Ovary (tissue), 9 donors: ENCODE data around the gene POM121. TPM values are rescaled to one million over a fixed set of nuclear protein-coding genes. Genes with fewer than 3 reads are reported as not detected.
A peak's percentile ranks its signal among the peaks of the same experiment; 100 is the strongest.
"Not testable (repeated sequence)": the region's sequence is repeated elsewhere in the genome, so short reads cannot be mapped to it uniquely, and the experiment has no call there.

ENCODE experiments used
- DNase-seq, 5 donors: peaks; one replicate each; pipeline ENCODE4 v3.0.0-alpha.2; 2019 to 2020
- H3K27ac ChIP-seq, 2 donors: fragments of 200-600 bp; one replicate each; pipeline versions ENCODE4 v1.5.1 to v1.8.0; 2019 to 2022
- H3K27me3 ChIP-seq: fragments of 200-600 bp; one replicate; pipeline ENCODE4 v1.8.0; 2022
- H3K36me3 ChIP-seq: fragments of 200-600 bp; sonication (generic); one replicate; pipeline ENCODE4 v1.5.1; 2019
- H3K4me1 ChIP-seq: one replicate; pipeline ENCODE4 v1.8.1; 2013; ENCODE audit warnings: mild to moderate bottlenecking, moderate library complexity; ENCODE audit not compliant: insufficient read depth
- H3K4me3 ChIP-seq: fragments of 200-600 bp; sonication (generic); one replicate; pipeline ENCODE4 v1.5.1; 2017
- H3K9me3 ChIP-seq, 2 donors: fragments of 200-600 bp in 1 of 2; sonication (generic) in 1 of 2; one replicate each; pipeline versions ENCODE4 v1.5.1 to v1.8.1; 2013 to 2019; ENCODE audit warnings: mild to moderate bottlenecking in 1 of 2, moderate library complexity in 1 of 2
- WGBS, 3 donors: extraction: QIAGEN DNeasy Blood & Tissue Kit in 1 of 3; methylation state at CpG; one replicate each; pipeline versions ENCODE4 v1.1.5 to v1.1.7; 2013 to 2017; 5-methylcytosine and 5-hydroxymethylcytosine counted together
- intact Hi-C, 4 donors: fragments of 100-400 bp; cut with DNase I; formaldehyde crosslinking; loops; one replicate each; pipeline versions ENCODE4 v1.11.0 to v1.15.1; 2022 to 2023
- polyA plus RNA-seq, 2 donors: library from polyadenylated mRNA; stranded (reverse); fragments of 200-250 nt in 1 of 2; fragments of 350-450 nt in 1 of 2; fragmentation: Illumina TruSeq in 1 of 2; extraction: RNeasy Lipid Tissue Mini Kit (QIAGEN cat#74804) in 1 of 2; gene quantifications; one replicate each; pipeline ENCODE4 v1.2.3, GENCODE V29; 2013 to 2014
- small RNA-seq: library from RNA; depleted of rRNA; stranded (forward); fragments of <200 nt; gene quantifications from one replicate; pipeline ENCODE3, GENCODE V24; 2016
- total RNA-seq, 7 donors: library from RNA; depleted of rRNA in 2 of 7; stranded (reverse); fragments of >200 nt in 2 of 7; fragmentation: NEBNext Ultra II Directional in 3 of 7; extraction: Animal tissue kit (Norgen Biotek cat#: 25700) in 3 of 7; gene quantifications; one replicate each; pipeline versions ENCODE4 v1.1.0 to v1.2.4, GENCODE V29; 2016 to 2023
- donor health status: DM: no; HTN: no; CAD: no; lungs with moderate emphysema.
- donor health status: DM: no; HTN: no; CAD: no.
- donor health status: Bipolar disorder and iron deficiency.
- donor health status: DM: yes; HTN: yes; CAD: no.
- donor health status: DM: no; HTN: no; CAD: no.
- donor health status: DM: yes; HTN: yes; CAD: no.

POM121 gene
- total and polyA plus RNA-seq, 9 donors = 10.3 to 41.4 (median 34.4) TPM

- intact Hi-C loops, H3K4me1 ChIP-seq, H3K9me3 ChIP-seq, H3K27me3 ChIP-seq, H3K4me3 ChIP-seq, H3K36me3 ChIP-seq, H3K27ac ChIP-seq: not testable (repeated sequence)
- WGBS, 3 donors = 98% methylated on average over 2 of the region's 6 CpGs; no CpG with 5 or more reads in 2 of the 3 donors
- peak in 2 of 5 donors; percentile 5 to 7 for DNase-seq
These were observed 55.5 kb downstream of the POM121 start for GRCh38 chr7:72980382-72980781.

DNA sequence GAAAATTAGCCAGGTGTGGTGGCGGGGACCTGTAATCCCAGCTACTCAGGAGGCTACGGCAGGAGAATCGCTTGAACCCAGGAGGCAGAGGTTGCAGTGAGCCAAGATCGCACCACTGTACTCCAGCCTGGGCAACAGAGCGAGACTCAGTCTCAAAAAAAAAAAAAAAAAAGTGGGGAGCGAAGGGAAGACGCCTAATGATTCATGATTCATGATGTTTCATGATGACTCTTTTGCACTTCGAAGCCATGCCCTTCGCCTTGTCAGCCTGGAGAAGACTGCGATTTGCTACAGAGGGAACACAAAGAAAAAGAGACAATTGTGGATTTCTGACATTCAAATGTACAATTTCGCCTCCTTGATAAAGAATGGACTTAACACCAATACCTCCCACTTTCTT, 57.2 kb downstream of the POM121 start:
- H3K4me3 ChIP-seq, H3K4me1 ChIP-seq, H3K27me3 ChIP-seq, H3K36me3 ChIP-seq, H3K27ac ChIP-seq, intact Hi-C loops, H3K9me3 ChIP-seq, DNase-seq: not testable (repeated sequence)
- 96 to 100% (median 100%) methylated on average over 1 to 5 of the region's 11 CpGs for WGBS, 3 donors

DNA sequence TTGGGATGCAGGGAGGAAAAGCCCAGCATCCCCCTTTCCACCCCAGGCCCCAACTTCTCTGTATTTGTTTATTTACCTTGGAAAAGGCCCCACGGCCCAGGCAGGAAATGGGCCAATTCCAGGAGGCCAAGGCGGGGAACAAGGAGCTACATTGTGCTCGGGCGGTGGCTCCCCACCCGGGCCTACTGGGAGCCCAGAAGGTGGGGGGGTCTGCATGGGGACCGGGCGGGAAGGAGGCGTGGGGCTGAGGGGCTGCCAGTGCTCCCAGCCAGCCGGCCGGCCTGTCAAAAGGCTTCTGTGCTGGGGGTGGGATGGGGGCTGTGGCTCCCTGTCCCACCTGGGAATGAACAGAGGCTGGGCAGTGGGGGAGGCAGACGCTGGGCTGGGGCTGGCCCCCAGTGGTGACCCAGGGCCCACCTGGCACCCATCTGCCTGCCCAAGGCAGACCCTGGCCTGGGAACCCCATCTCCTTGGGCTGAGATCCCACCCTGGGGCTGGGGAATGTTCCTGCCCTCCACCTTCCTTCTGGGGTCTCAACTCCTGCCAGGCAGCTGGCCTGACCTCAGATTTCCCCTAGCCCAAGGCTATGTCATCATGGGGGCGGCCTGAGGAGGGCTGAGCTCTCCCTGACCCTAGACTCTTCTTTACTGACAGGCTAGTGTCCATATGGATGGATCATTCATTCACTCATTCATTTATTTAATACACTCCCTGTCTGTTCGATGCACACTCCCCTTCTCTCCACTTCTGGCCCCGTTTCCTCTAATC, 65.4 kb downstream of the POM121 start:
- H3K4me3 ChIP-seq, H3K27me3 ChIP-seq, H3K4me1 ChIP-seq, H3K27ac ChIP-seq, H3K9me3 ChIP-seq, intact Hi-C loops, H3K36me3 ChIP-seq: not testable (repeated sequence)
- 47% methylated on average over 10 of the region's 14 CpGs; no CpG with 5 or more reads in 2 of the 3 donors for WGBS, 3 donors
- DNase-seq = peak in 1 of 5 donors; percentile 22

- not testable (repeated sequence) for DNase-seq, H3K36me3 ChIP-seq
- 97 to 98% (median 98%) methylated on average over 6 to 8 of the region's 8 CpGs for WGBS, 3 donors
These were observed 70.6 kb downstream of the POM121 start for GRCh38 chr7:72995484-72995883.

GRCh38 chr7:72997447-72997846, 72.6 kb downstream of the POM121 start:
- DNase-seq = peak in 2 of 5 donors; percentile 0 to 9
- H3K9me3 ChIP-seq, H3K4me1 ChIP-seq, H3K27ac ChIP-seq, H3K27me3 ChIP-seq, H3K36me3 ChIP-seq, H3K4me3 ChIP-seq, intact Hi-C loops: not testable (repeated sequence)
- 68 to 78% methylated on average over 4 of the region's 8 CpGs; no CpG with 5 or more reads in 1 of the 3 donors for WGBS, 3 donors

More at GRCh38 chr7:72995484-72995883, 70.6 kb downstream of the POM121 start:
- H3K27me3 ChIP-seq, H3K27ac ChIP-seq, H3K9me3 ChIP-seq, H3K4me1 ChIP-seq, H3K4me3 ChIP-seq, intact Hi-C loops: not testable (repeated sequence)

DNA sequence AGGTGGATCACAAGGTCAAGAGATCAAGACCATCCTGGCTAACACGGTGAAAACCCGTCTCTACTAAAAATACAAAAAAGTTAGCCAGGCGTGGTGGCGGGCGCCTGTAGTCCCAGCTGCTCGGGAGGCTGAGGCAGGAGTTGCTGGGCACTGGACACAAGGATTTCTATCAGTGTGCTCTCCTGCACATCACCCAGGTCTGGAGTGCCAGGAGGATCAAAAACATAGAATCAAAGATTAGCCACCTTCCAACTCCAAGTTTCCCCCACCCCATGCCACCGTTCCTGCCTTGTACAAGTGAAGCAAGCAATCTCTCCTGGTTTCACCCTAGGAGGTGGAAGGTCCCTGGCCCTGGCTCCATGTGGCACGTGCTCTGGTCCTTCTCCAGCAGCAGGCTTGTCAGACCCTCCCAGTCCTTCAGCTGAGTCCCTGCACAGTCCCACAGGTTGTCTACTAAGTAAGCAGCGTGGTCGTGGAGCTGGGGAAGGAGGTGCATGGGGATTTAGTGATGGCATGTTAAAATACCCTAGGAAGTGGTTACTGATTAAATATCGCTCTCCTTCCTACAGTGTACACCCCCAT, 73.1 kb downstream of the POM121 start:
- DNase-seq, H3K27me3 ChIP-seq, H3K9me3 ChIP-seq, H3K4me1 ChIP-seq, H3K4me3 ChIP-seq, H3K27ac ChIP-seq, intact Hi-C loops, H3K36me3 ChIP-seq: not testable (repeated sequence)
- WGBS, 3 donors = no CpG with 5 or more reads among the region's 11 CpGs

Small RNAs within 50 kb of the gene (small RNA-seq; reads per million reads assigned to genes)
- gene RF00019 = not detected

Other genes with a start within 250 kb of the POM121 start
- 1 to 10 TPM; 2.9 to 7.6 (median 3.4) TPM for gene TYW1B, start 96.9 kb upstream of the POM121 start, total RNA-seq
- gene TYW1B, start 96.9 kb upstream of the POM121 start, polyA plus RNA-seq = 1 to 10 TPM; 2.5 to 2.8 TPM
- 1 to 10 TPM in 1 of 7 donors, under 1 TPM in 6; 0.23 to 1.2 (median 0.60) TPM for gene TRIM74, start 44.4 kb downstream of the POM121 start, total RNA-seq
- under 1 TPM in 1 of 2 donors, not detected in 1; 0.63 TPM for gene TRIM74, start 44.4 kb downstream of the POM121 start, polyA plus RNA-seq
- gene SPDYE8, start 104.7 kb downstream of the POM121 start, total RNA-seq = not detected
- gene SPDYE8, start 104.7 kb downstream of the POM121 start, polyA plus RNA-seq = under 1 TPM in 1 of 2 donors, not detected in 1; 0.10 TPM
- not detected for gene SPDYE11, start 132.8 kb downstream of the POM121 start, total RNA-seq
- gene SPDYE11, start 132.8 kb downstream of the POM121 start, polyA plus RNA-seq = under 1 TPM in 1 of 2 donors, not detected in 1; 0.11 TPM
- gene SPDYE9, start 160.9 kb downstream of the POM121 start, total RNA-seq = 1 to 10 TPM in 1 of 7 donors, not detected in 6; 3.7 TPM
- gene SPDYE9, start 160.9 kb downstream of the POM121 start, polyA plus RNA-seq = under 1 TPM in 1 of 2 donors, not detected in 1; 0.11 TPM